ENCODE measurements around the gene TMEM108. TPM values are rescaled to one million over a fixed set of nuclear protein-coding genes. Genes with fewer than 3 reads are reported as not detected.

The TMEM108 gene
- polyA plus RNA-seq, 1 of the 3 experiments (the other 2 are of a cell fraction), result 8.6 TPM

- Histone ChIP-seq H3K9me3 (no peaks in the 10 kb centered on the region), H3K4me3 (ENCODE audit: low read depth in 2 of 2, low read length in 1 of 2) (no peak overlapping the region), H3K27ac (ENCODE audit: low read depth in 2 of 2, low read length in 1 of 2) (no peak overlapping the region), H3K9ac (no peak overlapping the region), H3F3A (replicated peaks; ENCODE audit: insufficient read depth) (no peaks in the 10 kb centered on the region), H3K4me1 (ENCODE audit: control insufficient read depth in 1 of 2, insufficient read depth in 2 of 2, low read depth in 1 of 2, low read length in 1 of 2) (peaks cover 0 to 8% of the 10 kb centered on the region in 2 experiments; a peak in 1 of 4 replicates), H3K27me3 (ENCODE audit: insufficient read depth) (peaks cover 6% of the 10 kb centered on the region; the same call in 1 of the 2 replicates), H3K4me2 (no peak overlapping the region), H3K9me2 (no peaks in the 10 kb centered on the region), H2AFZ (ENCODE audit: low read depth) (no peak overlapping the region), H3K36me3 (replicated peaks in 1 of 2; ENCODE audit: control insufficient read depth in 1 of 2, insufficient read depth in 2 of 2, low read length in 1 of 2) (no peaks in the 10 kb centered on the region), H4K20me1 (ENCODE audit: insufficient read depth) (no peaks in the 10 kb centered on the region), H3K79me2 (ENCODE audit: insufficient read depth) (no peaks in the 10 kb centered on the region)
- TF ChIP-seq MEF2A (IDR thresholded peaks at IDR 0.05; ENCODE audit: borderline replicate concordance, low read depth), result no peak
- TF ChIP-seq MXI1 (IDR thresholded peaks at IDR 0.05; ENCODE audit: low read depth, low read length), result no peak
- no peak for TF ChIP-seq EZH2phosphoT487 (IDR thresholded peaks at IDR 0.05; ENCODE audit: borderline replicate concordance, low read depth)
- no peak for TF ChIP-seq FOXM1 (IDR thresholded peaks at IDR 0.05; ENCODE audit: low read depth)
- no peak for TF ChIP-seq JUND (IDR thresholded peaks at IDR 0.05)
- TF ChIP-seq EP300 (IDR thresholded peaks at IDR 0.05; ENCODE audit: borderline replicate concordance in 1 of 2, low read depth in 1 of 2, low read length in 1 of 2), result no peak
- no peak for DNase-seq
- WGBS (ENCODE audit: low lambda C conversion rate), result 57% methylated on average over 1 of the region's 2 CpGs
- ChIA-PET POLR2A (no interaction called here), CTCF (interaction anchor here (1.0 to 1.1 kb wide), 2 partner anchors 12 to 18 kb away, joined by 3 to 4 read pairs; no protein-coding TSS in a partner anchor)
Measured at GRCh38 chr3:133445108-133445507, 406.9 kb downstream of the TMEM108 start.

All from SK-N-SH (cell line).